Neural progenitor cell (in vitro differentiated cells): ENCODE results near the gene SLF2. TPM values are rescaled to one million over a fixed set of nuclear protein-coding genes. Genes with fewer than 3 reads are reported as not detected.

ENCODE experiments used
- DNase-seq: peaks from one replicate; pipeline ENCODE4 v3.0.0-alpha.2; 2016; ENCODE audit warnings: low spot score
- H2AFZ ChIP-seq: fragments of 200-600 bp; sonication (generic); replicated peaks from 2 replicates; pipeline ENCODE4 v1.6.1; 2016; ENCODE audit warnings: antibody characterized with exemption
- H3F3A ChIP-seq: fragments of 200-600 bp; sonication (generic); 2 replicates; pipeline ENCODE4 v1.6.1; 2016; ENCODE audit warnings: antibody characterized with exemption, low read depth
- H3K27ac ChIP-seq: fragments of 200-600 bp; sonication (generic); 2 replicates; pipeline ENCODE4 v1.5.1; 2016; ENCODE audit warnings: mild to moderate bottlenecking
- H3K27me3 ChIP-seq: fragments of 200-600 bp; sonication (generic); 2 replicates; pipeline ENCODE4 v1.6.1; 2016; ENCODE audit warnings: mild to moderate bottlenecking, moderate library complexity
- H3K36me3 ChIP-seq: fragments of 200-600 bp; sonication (generic); 2 replicates; pipeline ENCODE4 v1.5.1; 2016
- H3K4me1 ChIP-seq: fragments of 200-600 bp; sonication (generic); 2 replicates; pipeline ENCODE4 v1.6.1; 2016; ENCODE audit warnings: mixed run types
- H3K4me2 ChIP-seq: fragments of 200-600 bp; sonication (generic); 2 replicates; pipeline ENCODE4 v1.6.1; 2016
- H3K4me3 ChIP-seq: fragments of 200-600 bp; sonication (generic); 2 replicates; pipeline ENCODE4 v1.5.1; 2016
- H3K79me2 ChIP-seq: fragments of 200-600 bp; sonication (generic); 2 replicates; pipeline ENCODE4 v1.6.1; 2016; ENCODE audit warnings: low read depth
- H3K9ac ChIP-seq: fragments of 200-600 bp; sonication (generic); 2 replicates; pipeline ENCODE4 v1.6.1; 2016
- H3K9me3 ChIP-seq: fragments of 200-600 bp; sonication (generic); 2 replicates; pipeline ENCODE4 v1.5.1; 2016; ENCODE audit warnings: low read depth
- H4K20me1 ChIP-seq: fragments of 200-600 bp; sonication (generic); 2 replicates; pipeline ENCODE4 v1.6.1; 2016; ENCODE audit warnings: low read depth
- H3K27ac Mint-ChIP-seq: 3 replicates; pipeline ENCODE4 v1.8.0; 2021; ENCODE audit warnings: mixed read lengths
- H3K27me3 Mint-ChIP-seq: 2 replicates; pipeline ENCODE4 v1.8.0; 2022; ENCODE audit warnings: low read depth, mild to moderate bottlenecking, inconsistent platforms, moderate library complexity, mixed read lengths; ENCODE audit not compliant: insufficient read depth
- H3K36me3 Mint-ChIP-seq: 3 replicates; pipeline ENCODE4 v1.8.0; 2021; ENCODE audit warnings: mixed read lengths
- H3K4me1 Mint-ChIP-seq: 3 replicates; pipeline ENCODE4 v1.8.0; 2021; ENCODE audit warnings: mixed read lengths
- H3K4me3 Mint-ChIP-seq: 3 replicates; pipeline ENCODE4 v1.8.0; 2021; ENCODE audit warnings: mild to moderate bottlenecking, moderate library complexity, mixed read lengths
- H3K9me3 Mint-ChIP-seq: 3 replicates; pipeline ENCODE4 v1.8.0; 2020; ENCODE audit warnings: mixed read lengths
- CTCF ChIP-seq: fragments of 200-600 bp; sonication (generic); IDR thresholded peaks from 2 replicates; pipeline ENCODE4 v1.5.1; 2017; ENCODE audit warnings: antibody characterized with exemption, mild to moderate bottlenecking
- EZH2 ChIP-seq: fragments of 200-600 bp; sonication (generic); IDR thresholded peaks from 2 replicates; pipeline ENCODE4 v1.6.1; 2017; ENCODE audit warnings: antibody characterized with exemption, mild to moderate bottlenecking, moderate library complexity
- EZH2phosphoT487 ChIP-seq: fragments of 200-600 bp; sonication (generic); IDR thresholded peaks from 2 replicates; pipeline ENCODE4 v1.6.1; 2017; ENCODE audit warnings: antibody characterized with exemption
- total RNA-seq: library from RNA; depleted of rRNA; stranded (reverse); fragments of >200 nt; gene quantifications from 2 replicates; pipeline ENCODE4 v1.2.3, GENCODE V29; 2015; ENCODE audit warnings: low replicate concordance

The SLF2 gene
- total RNA-seq, 1 donor from 2014 or later: 19.5 TPM

DNA sequence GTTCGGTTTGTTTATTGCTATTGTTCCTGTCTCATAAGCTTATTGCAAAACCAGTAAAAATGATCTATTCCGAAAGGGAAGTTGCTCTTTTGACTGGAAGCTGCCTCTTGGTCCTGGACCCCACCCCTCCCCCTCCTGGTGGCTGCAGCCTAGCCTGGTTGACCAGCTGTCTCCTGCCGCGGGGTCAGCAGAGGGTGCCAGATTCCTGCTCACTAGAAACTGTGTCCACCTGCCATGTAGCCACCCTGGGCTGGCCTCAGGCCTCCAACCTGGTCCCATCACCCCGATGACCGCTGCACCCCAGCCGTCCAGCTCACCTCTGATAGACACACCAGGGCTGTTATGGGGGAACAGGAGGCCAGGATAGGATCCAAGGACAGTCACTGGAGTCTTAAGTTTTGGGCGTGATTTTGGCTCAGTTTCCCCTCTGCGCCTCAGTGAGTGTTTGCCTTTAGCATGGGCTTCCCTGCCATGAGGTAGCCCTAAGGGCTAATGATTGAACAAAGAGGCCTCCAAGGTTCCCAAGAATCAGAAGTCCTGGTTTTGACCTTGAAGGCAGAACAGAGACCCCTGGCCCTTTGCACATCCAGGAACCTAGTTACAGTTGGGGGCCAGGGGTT is 32.9 kb upstream of the SLF2 start:
- Histone ChIP-seq H3F3A (peaks cover 8% of the 10 kb centered on the region), H3K9me3 (no peaks in the 10 kb centered on the region), H4K20me1 (no peaks in the 10 kb centered on the region), H3K27ac (no peak overlapping the region), H3K4me1 (peaks cover 38% of the 10 kb centered on the region), H3K4me3 (no peak overlapping the region), H3K79me2 (no peaks in the 10 kb centered on the region), H3K27me3 (peaks cover 17% of the 10 kb centered on the region), H2AFZ (no peak overlapping the region), H3K4me2 (no peak overlapping the region), H3K9ac (no peak overlapping the region), H3K36me3 (no peaks in the 10 kb centered on the region)
- H3K4me1 Mint-ChIP-seq: peaks cover 59% of the 10 kb centered on the region
- DNase-seq: peak; percentile 41
- H3K9me3 Mint-ChIP-seq: no peaks in the 10 kb centered on the region
- H3K27ac Mint-ChIP-seq: no peak overlapping the region
- H3K36me3 Mint-ChIP-seq: no peaks in the 10 kb centered on the region
- TF ChIP-seq CTCF (peak; percentile 7), EZH2 (no peak)
- H3K4me3 Mint-ChIP-seq: no peak overlapping the region
- H3K27me3 Mint-ChIP-seq: peaks cover 9% of the 10 kb centered on the region

DNA sequence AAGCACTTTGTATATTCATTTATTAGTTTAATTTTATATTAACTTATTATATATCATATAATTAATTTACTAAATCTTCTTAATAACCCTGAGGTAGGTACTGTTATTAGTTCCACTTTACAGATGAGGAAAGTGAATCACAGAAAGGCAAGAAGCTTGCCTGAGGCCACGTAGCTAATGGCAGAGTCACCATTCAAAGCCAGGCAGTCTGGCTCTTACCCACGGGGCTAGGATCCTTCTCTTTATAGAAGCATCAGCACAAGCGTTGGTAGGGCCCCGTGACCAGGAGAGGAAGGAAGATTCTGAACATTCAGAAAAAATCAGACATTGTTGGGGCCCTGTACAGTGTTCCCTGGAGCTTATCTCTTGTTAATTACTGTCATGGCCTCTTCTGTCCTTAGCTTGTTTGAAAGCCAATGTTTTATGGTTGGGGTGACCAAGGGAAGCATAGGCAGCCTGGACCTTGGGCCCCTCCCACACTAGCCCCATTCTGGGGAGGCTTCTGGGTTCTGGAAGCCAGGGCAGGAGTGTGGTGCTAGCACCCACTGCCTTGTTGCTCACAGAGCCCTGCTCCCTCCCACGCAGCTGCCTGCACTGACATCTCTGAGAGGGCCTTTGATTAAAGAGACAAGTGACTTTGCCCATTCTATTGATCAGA is 31.1 kb upstream of the SLF2 start:
- Mint-ChIP-seq H3K27ac (no peak overlapping the region), H3K36me3 (no peaks in the 10 kb centered on the region), H3K4me1 (peaks cover 49% of the 10 kb centered on the region), H3K27me3 (peaks cover 9% of the 10 kb centered on the region), H3K4me3 (no peak overlapping the region), H3K9me3 (no peaks in the 10 kb centered on the region)
- no peak overlapping the region for H3K9ac ChIP-seq
- peaks cover 17% of the 10 kb centered on the region for H3K27me3 ChIP-seq
- H3K36me3 ChIP-seq: no peaks in the 10 kb centered on the region
- H3K4me2 ChIP-seq: no peak overlapping the region
- H3K79me2 ChIP-seq: no peaks in the 10 kb centered on the region
- no peaks in the 10 kb centered on the region for H3F3A ChIP-seq
- H3K4me1 ChIP-seq: peaks cover 21% of the 10 kb centered on the region
- H4K20me1 ChIP-seq: no peaks in the 10 kb centered on the region
- H3K4me3 ChIP-seq: no peak overlapping the region
- no peak for DNase-seq
- no peak overlapping the region for H3K27ac ChIP-seq
- no peak overlapping the region for H2AFZ ChIP-seq
- no peak for TF ChIP-seq EZH2
- no peak for TF ChIP-seq EZH2phosphoT487
- TF ChIP-seq CTCF: no peak
- no peaks in the 10 kb centered on the region for H3K9me3 ChIP-seq

- peaks cover 21% of the 10 kb centered on the region for H3K4me1 ChIP-seq
- Mint-ChIP-seq H3K9me3 (no peaks in the 10 kb centered on the region), H3K27ac (no peak overlapping the region), H3K4me3 (no peak overlapping the region), H3K4me1 (peaks cover 46% of the 10 kb centered on the region), H3K27me3 (peaks cover 9% of the 10 kb centered on the region), H3K36me3 (no peaks in the 10 kb centered on the region)
- H3K27me3 ChIP-seq: peaks cover 19% of the 10 kb centered on the region
- H3F3A ChIP-seq: no peaks in the 10 kb centered on the region
- no peak overlapping the region for H3K9ac ChIP-seq
- no peak overlapping the region for H2AFZ ChIP-seq
- no peak for DNase-seq
- H3K4me3 ChIP-seq: no peak overlapping the region
- TF ChIP-seq EZH2 (no peak), EZH2phosphoT487 (no peak), CTCF (no peak)
- H3K27ac ChIP-seq: no peak overlapping the region
- no peaks in the 10 kb centered on the region for H3K79me2 ChIP-seq
- H3K36me3 ChIP-seq: no peaks in the 10 kb centered on the region
- no peak overlapping the region for H3K4me2 ChIP-seq
- H3K9me3 ChIP-seq: no peaks in the 10 kb centered on the region
- no peaks in the 10 kb centered on the region for H4K20me1 ChIP-seq
These were observed 30.5 kb upstream of the SLF2 start for GRCh38 chr10:100882252-100882651.
